ENCODE results near the gene PTPRN.

DNA sequence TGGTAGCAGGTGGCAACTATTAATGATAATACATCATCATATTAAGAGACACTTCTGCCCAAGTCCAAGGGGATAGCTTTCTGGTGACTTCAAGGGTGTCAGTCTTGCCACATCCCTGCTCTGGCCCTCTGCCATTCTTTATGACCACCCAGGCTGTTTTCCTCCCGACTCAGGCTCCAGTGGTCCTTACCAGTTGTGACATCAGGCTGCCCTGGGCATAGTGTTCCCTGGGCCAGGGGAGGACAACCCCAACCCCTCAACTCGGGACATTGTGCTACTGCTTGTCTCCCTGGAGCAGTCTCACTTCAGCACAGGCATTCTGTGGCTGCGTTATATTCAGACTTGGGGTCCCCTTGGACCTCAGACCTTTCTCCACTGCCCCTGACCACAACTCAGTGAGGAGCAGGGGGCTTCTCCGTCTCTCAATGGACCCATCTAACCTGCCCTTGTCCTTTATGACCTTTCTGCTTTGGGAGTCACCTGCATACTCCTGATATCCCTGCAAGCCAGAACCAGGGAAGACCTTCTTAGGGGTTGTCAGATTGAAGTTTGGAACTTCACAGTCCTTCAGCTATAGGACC, 17.2 kb downstream of the PTPRN start:
- TF ChIP-seq POLR2A (IDR thresholded peaks at IDR 0.05; ENCODE audit: low read length) = no peak
- no peak for TF ChIP-seq HOXA7 (CRISPR knock-in tag; IDR thresholded peaks at IDR 0.05)
- TF ChIP-seq, protein P1, sequence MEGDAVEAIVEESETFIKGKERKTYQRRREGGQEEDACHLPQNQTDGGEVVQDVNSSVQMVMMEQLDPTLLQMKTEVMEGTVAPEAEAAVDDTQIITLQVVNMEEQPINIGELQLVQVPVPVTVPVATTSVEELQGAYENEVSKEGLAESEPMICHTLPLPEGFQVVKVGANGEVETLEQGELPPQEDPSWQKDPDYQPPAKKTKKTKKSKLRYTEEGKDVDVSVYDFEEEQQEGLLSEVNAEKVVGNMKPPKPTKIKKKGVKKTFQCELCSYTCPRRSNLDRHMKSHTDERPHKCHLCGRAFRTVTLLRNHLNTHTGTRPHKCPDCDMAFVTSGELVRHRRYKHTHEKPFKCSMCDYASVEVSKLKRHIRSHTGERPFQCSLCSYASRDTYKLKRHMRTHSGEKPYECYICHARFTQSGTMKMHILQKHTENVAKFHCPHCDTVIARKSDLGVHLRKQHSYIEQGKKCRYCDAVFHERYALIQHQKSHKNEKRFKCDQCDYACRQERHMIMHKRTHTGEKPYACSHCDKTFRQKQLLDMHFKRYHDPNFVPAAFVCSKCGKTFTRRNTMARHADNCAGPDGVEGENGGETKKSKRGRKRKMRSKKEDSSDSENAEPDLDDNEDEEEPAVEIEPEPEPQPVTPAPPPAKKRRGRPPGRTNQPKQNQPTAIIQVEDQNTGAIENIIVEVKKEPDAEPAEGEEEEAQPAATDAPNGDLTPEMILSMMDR (IDR thresholded peaks at IDR 0.05) = no peak
- TF ChIP-seq CEBPB (IDR thresholded peaks at IDR 0.05) = no peak
